Neural cell (in vitro differentiated cells): Measurements from ENCODE around the gene CABP2. TPM values are rescaled to one million over a fixed set of nuclear protein-coding genes. Genes with fewer than 3 reads are reported as not detected.
A peak's percentile ranks its signal among the peaks of the same experiment; 100 is the strongest.

Experiments used
- H2AFZ ChIP-seq: fragments of 200-600, 300-800 bp; sonication (generic), shearing (Covaris generic); 2 replicates; pipeline ENCODE4 v1.6.0; 2014; ENCODE audit warnings: low read depth, mild to moderate bottlenecking, antibody characterized with exemption, low read length, moderate library complexity
- H3F3A ChIP-seq: fragments of 200-600 bp; shearing (Covaris generic); 2 replicates; pipeline ENCODE4 v1.6.1; 2016; ENCODE audit warnings: mild to moderate bottlenecking, moderate library complexity, mixed read lengths, antibody characterized with exemption, low read length; ENCODE audit not compliant: insufficient read depth, poor library complexity, severe bottlenecking
- H3K27ac ChIP-seq: fragments of 200-600, 300-800 bp; sonication (generic), shearing (Covaris generic); 2 replicates; pipeline ENCODE4 v1.5.1; 2014; ENCODE audit warnings: mild to moderate bottlenecking, low read length, moderate library complexity
- H3K27me3 ChIP-seq: fragments of 300-800, 200-600 bp; sonication (generic), shearing (Covaris generic); 2 replicates; pipeline ENCODE4 v1.6.0; 2014; ENCODE audit warnings: mild to moderate bottlenecking, low read depth, low read length, moderate library complexity; ENCODE audit not compliant: insufficient read depth
- H3K36me3 ChIP-seq: fragments of 300-800, 200-600 bp; sonication (generic), shearing (Covaris generic); 2 replicates; pipeline ENCODE4 v1.5.1; 2014; ENCODE audit warnings: mild to moderate bottlenecking, antibody characterized with exemption, low read length, moderate library complexity; ENCODE audit not compliant: insufficient read depth
- H3K4me2 ChIP-seq: fragments of 300-800, 200-600 bp; sonication (generic), shearing (Covaris generic); 2 replicates; pipeline ENCODE4 v1.6.0; 2014; ENCODE audit warnings: mild to moderate bottlenecking, low read length
- H3K4me3 ChIP-seq: fragments of 300-800, 200-600 bp; sonication (generic), shearing (Covaris generic); 2 replicates; pipeline ENCODE4 v1.5.1; 2014; ENCODE audit warnings: mild to moderate bottlenecking, low read length, moderate library complexity
- H3K79me2 ChIP-seq: fragments of 200-600 bp; shearing (Covaris generic); replicated peaks from 2 replicates; pipeline ENCODE4 v1.6.0; 2014; ENCODE audit warnings: mild to moderate bottlenecking, low read length, moderate library complexity; ENCODE audit not compliant: insufficient read depth
- H3K9ac ChIP-seq: fragments of 300-800, 200-600 bp; sonication (generic), shearing (Covaris generic); 2 replicates; pipeline ENCODE4 v1.6.1; 2016; ENCODE audit warnings: mild to moderate bottlenecking, low read length, mixed read lengths
- H3K9me2 ChIP-seq: fragments of 200-600 bp; shearing (Covaris generic); 2 replicates; pipeline ENCODE4 v1.6.1; 2016; ENCODE audit warnings: mild to moderate bottlenecking, low read length, mixed read lengths; ENCODE audit not compliant: insufficient read depth
- H3K9me3 ChIP-seq: fragments of 200-600, 300-800 bp; sonication (generic), shearing (Covaris generic); 2 replicates; pipeline ENCODE4 v1.6.1; 2016; ENCODE audit warnings: mild to moderate bottlenecking, mixed run types, low read length, moderate library complexity, mixed read lengths
- H4K20me1 ChIP-seq: fragments of 200-600 bp; shearing (Covaris generic); 2 replicates; pipeline ENCODE4 v1.6.1; 2016; ENCODE audit warnings: mild to moderate bottlenecking, mixed run types; ENCODE audit not compliant: insufficient read depth
- EP300 ChIP-seq: fragments of 450-650 bp; conservative IDR thresholded peaks from 2 replicates; pipeline ENCODE4 v1.6.1; 2014; ENCODE audit warnings: antibody characterized with exemption, mild to moderate bottlenecking, moderate library complexity; ENCODE audit not compliant: poor library complexity, severe bottlenecking
- EZH2 ChIP-seq: fragments of 200-600, 300-800 bp; shearing (Covaris generic), sonication (generic); IDR thresholded peaks from 2 replicates; pipeline ENCODE4 v1.6.1; 2014; ENCODE audit warnings: antibody characterized with exemption, low read length, borderline replicate concordance, mild to moderate bottlenecking; ENCODE audit not compliant: insufficient read depth, poor library complexity, severe bottlenecking
- MXI1 ChIP-seq: fragments of 450-650 bp; conservative IDR thresholded peaks from 2 replicates; pipeline ENCODE4 v1.6.1; 2014; ENCODE audit warnings: antibody characterized with exemption, mild to moderate bottlenecking; ENCODE audit not compliant: poor library complexity, severe bottlenecking
- POLR2AphosphoS5 ChIP-seq: IDR thresholded peaks from 2 replicates; pipeline ENCODE4 v1.6.1; 2012
- RAD21 ChIP-seq: fragments of 450-650 bp; conservative IDR thresholded peaks from 2 replicates; pipeline ENCODE4 v1.6.1; 2014; ENCODE audit warnings: antibody characterized with exemption, mild to moderate bottlenecking, moderate library complexity
- SMC3 ChIP-seq: fragments of 450-650 bp; conservative IDR thresholded peaks from 2 replicates; pipeline ENCODE4 v1.6.1; 2014; ENCODE audit warnings: antibody characterized with exemption, mild to moderate bottlenecking, moderate library complexity; ENCODE audit not compliant: poor library complexity
- TAF1 ChIP-seq: IDR thresholded peaks from 2 replicates; pipeline ENCODE4 v1.6.1; 2012; ENCODE audit warnings: low read depth
- polyA plus RNA-seq: library from polyadenylated mRNA; depleted of rRNA; stranded (reverse); fragments of >200 nt; gene quantifications from 2 replicates; pipeline ENCODE4 v1.2.3, GENCODE V29; 2014
- TF ChIP-seq, protein P1 (sequence below): IDR thresholded peaks from 2 replicates; pipeline ENCODE4 v1.6.1; 2012; ENCODE audit warnings: borderline replicate concordance
- TF ChIP-seq, protein P2 (sequence below): fragments of 450-650 bp; IDR thresholded peaks from 2 replicates; pipeline ENCODE4 v1.5.1; 2014; ENCODE audit warnings: antibody characterized with exemption, mild to moderate bottlenecking, moderate library complexity; ENCODE audit not compliant: poor library complexity, severe bottlenecking

The CABP2 gene
- polyA plus RNA-seq, 1 donor from 2014 or later: not detected

DNA sequence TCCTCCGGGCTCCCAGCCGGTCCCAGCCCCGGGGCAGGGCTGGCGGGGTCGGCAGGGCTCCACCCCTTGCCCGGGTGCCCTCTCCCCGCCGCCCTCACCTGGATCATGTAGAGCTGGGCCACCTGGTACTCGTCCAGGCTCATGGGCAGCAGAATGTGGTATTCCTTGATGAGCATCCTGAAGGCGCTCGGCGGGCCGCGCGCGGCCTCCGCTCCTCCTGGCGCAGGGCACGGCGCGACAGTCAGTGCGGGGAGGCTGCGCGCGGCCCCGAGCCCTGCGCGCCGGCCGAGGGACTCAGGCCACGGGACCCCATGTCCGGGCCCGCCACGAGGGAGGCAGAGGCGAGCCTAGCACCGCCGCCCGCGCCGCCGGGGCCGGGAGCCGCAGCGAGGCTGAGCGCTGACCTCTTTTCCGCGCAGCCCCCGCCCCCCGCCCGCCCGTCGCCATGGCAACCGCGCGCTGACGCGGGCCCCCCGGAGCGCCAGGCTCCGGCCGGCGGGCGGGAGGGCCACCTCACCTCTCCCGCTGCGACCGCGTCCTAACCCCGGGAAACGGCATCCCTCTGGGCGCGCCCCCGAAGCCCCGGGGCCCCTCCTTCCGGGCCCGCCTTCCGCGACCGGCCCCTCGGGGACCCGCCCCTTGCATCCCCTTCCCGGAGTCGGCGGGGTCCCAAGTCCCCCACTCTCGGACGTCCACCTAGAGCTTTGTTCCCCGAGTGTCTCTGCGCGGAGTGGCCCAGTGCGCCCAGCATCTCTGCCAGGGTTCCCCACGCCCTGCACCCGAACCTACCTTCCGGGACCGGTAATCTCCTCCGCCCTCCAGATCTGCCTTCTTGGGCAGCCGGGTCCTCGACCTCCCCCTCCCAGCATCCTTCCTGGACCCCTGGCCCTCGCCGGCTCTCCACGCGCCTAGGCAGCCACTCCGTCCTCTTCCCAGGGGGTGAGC lies 19.0 kb downstream of the CABP2 start:
- H2AFZ ChIP-seq: peak overlapping the region; percentile 14
- no peaks in the 10 kb centered on the region for H3K36me3 ChIP-seq

DNA sequence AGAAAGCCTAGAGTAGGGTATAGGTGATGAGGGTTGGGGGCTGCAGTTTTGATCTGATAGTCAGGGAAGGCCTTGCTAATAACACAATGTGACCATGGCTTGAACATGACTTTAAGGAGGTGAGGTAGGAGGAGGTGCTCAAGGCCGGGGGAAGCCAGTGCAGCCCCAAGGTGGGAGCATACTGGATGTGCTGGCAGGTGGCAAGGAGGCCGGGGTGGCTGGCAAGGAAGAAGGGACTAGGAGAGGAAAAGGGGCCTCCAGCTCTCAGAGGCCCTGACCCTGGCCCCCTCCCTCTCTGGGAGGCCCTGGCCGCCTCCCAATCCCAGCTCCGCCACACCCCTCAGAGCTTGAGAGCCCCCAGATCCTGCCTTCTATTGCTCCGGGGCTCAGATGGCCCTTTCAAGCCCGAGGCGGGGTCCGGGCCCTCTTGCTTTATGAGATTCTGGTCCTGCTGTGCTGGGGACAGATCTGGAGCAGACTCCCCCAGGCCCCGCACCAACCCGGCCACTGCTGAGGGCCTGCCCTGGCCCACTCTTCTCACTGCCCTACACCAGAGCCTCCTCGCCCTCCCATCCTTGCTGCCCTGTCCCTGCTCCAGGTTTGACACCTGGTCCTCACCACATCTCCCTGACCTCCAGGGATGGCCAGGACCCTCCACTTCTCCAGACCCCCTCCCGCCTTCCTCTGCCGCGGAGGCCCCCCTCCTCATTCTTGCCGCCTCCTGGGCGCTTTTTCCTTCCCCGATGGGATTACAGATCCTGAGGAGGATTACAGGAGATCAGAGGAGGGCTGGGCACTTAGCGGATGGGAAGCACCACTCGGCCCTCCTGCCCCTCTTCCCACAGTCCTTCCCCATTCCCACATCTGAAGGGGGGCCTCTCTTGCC lies 19.9 kb downstream of the CABP2 start:
- Histone ChIP-seq H3K79me2 (peaks cover 15% of the 10 kb centered on the region), H3K36me3 (no peaks in the 10 kb centered on the region), H3K9me2 (no peaks in the 10 kb centered on the region), H3K27ac (peak overlapping the region; percentile 60), H3K27me3 (no peaks in the 10 kb centered on the region), H3F3A (no peaks in the 10 kb centered on the region), H3K9ac (peak overlapping the region; percentile 87), H3K4me3 (peak overlapping the region; percentile 89), H3K9me3 (no peaks in the 10 kb centered on the region), H2AFZ (no peak overlapping the region), H4K20me1 (no peaks in the 10 kb centered on the region), H3K4me2 (peak overlapping the region; percentile 88)
- TF ChIP-seq EP300 (no peak), TAF1 (no peak), RAD21 (no peak), POLR2AphosphoS5 (no peak), SMC3 (no peak), EZH2 (no peak), MXI1 (no peak)
- TF ChIP-seq, protein P1, sequence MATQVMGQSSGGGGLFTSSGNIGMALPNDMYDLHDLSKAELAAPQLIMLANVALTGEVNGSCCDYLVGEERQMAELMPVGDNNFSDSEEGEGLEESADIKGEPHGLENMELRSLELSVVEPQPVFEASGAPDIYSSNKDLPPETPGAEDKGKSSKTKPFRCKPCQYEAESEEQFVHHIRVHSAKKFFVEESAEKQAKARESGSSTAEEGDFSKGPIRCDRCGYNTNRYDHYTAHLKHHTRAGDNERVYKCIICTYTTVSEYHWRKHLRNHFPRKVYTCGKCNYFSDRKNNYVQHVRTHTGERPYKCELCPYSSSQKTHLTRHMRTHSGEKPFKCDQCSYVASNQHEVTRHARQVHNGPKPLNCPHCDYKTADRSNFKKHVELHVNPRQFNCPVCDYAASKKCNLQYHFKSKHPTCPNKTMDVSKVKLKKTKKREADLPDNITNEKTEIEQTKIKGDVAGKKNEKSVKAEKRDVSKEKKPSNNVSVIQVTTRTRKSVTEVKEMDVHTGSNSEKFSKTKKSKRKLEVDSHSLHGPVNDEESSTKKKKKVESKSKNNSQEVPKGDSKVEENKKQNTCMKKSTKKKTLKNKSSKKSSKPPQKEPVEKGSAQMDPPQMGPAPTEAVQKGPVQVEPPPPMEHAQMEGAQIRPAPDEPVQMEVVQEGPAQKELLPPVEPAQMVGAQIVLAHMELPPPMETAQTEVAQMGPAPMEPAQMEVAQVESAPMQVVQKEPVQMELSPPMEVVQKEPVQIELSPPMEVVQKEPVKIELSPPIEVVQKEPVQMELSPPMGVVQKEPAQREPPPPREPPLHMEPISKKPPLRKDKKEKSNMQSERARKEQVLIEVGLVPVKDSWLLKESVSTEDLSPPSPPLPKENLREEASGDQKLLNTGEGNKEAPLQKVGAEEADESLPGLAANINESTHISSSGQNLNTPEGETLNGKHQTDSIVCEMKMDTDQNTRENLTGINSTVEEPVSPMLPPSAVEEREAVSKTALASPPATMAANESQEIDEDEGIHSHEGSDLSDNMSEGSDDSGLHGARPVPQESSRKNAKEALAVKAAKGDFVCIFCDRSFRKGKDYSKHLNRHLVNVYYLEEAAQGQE: no peak
- TF ChIP-seq, protein P2, sequence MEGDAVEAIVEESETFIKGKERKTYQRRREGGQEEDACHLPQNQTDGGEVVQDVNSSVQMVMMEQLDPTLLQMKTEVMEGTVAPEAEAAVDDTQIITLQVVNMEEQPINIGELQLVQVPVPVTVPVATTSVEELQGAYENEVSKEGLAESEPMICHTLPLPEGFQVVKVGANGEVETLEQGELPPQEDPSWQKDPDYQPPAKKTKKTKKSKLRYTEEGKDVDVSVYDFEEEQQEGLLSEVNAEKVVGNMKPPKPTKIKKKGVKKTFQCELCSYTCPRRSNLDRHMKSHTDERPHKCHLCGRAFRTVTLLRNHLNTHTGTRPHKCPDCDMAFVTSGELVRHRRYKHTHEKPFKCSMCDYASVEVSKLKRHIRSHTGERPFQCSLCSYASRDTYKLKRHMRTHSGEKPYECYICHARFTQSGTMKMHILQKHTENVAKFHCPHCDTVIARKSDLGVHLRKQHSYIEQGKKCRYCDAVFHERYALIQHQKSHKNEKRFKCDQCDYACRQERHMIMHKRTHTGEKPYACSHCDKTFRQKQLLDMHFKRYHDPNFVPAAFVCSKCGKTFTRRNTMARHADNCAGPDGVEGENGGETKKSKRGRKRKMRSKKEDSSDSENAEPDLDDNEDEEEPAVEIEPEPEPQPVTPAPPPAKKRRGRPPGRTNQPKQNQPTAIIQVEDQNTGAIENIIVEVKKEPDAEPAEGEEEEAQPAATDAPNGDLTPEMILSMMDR: no peak

More for the DNA sequence above, 19.0 kb downstream of the CABP2 start:
- peak overlapping the region; percentile 67 for H3K27ac ChIP-seq
- H4K20me1 ChIP-seq: no peaks in the 10 kb centered on the region
- no peaks in the 10 kb centered on the region for H3F3A ChIP-seq
- H3K4me2 ChIP-seq: peak overlapping the region; percentile 88
- H3K9me3 ChIP-seq: no peaks in the 10 kb centered on the region
- no peaks in the 10 kb centered on the region for H3K9me2 ChIP-seq
- H3K79me2 ChIP-seq: peaks cover 15% of the 10 kb centered on the region
- H3K9ac ChIP-seq: peak overlapping the region; percentile 87
- no peaks in the 10 kb centered on the region for H3K27me3 ChIP-seq
- H3K4me3 ChIP-seq: peak overlapping the region; percentile 89
- TF ChIP-seq MXI1: peak; percentile 72
- TF ChIP-seq TAF1: peak; percentile 35
- no peak for TF ChIP-seq SMC3
- peak; percentile 25 for TF ChIP-seq EP300
- TF ChIP-seq, protein P2: no peak
- peak; percentile 30 for TF ChIP-seq POLR2AphosphoS5
